HG02981 (cell line): ENCODE results near the gene CDK18.
"Not testable (repeated sequence)": the region's sequence is repeated elsewhere in the genome, so short reads cannot be mapped to it uniquely, and the experiment has no call there.

Experiments
- ATAC-seq: cut with Tn5 transposase; IDR thresholded peaks from one replicate; pipeline ENCODE4 v1.9.1; 2021; ENCODE audit warnings: mild to moderate bottlenecking, moderate library complexity; ENCODE audit not compliant: unreplicated experiment

CDK18 gene

DNA sequence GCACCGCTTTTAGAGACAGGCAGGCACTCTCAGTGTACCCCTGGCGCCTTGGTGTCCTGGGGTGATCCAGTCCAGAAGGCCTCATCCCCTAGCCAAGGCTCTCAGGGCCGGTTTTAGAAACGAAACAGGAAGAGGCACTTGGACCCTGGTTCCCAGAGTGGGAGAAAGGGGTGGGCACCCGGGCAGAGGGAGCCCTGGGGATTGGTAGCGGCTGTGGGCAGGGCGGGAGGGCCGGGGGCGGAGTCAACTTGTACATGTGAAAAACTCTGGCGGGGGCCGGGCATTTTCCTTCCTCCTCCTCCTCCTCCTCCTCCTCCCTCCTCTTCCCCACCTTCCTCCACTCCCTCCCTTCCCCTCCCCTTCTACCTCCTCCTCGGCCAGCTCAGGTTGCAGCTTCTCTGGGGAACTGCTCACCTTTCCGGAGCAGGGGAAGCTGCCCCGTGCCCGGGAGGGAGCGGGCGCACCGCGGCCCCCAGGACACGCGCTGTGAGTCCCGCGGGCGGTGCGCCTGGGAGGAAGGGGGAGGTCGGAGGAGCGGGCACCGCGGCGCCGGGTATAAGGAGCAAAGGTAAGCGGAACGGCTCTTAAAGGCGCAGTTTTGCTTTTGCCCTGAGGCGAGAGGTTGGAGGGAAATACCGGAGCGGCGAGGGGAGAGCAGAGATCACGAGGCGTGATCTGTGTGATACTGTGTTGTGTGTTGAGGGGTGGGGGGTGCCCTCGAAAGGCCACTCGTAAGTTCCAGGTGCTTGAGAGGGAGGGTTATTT, at the start of gene CDK18:
Gene CDK18 (plus strand): TSS at position 359 of the 765 bp plus-strand sequence. CDS start 18,499 bp downstream, outside the sequence.
- no peak for ATAC-seq

DNA sequence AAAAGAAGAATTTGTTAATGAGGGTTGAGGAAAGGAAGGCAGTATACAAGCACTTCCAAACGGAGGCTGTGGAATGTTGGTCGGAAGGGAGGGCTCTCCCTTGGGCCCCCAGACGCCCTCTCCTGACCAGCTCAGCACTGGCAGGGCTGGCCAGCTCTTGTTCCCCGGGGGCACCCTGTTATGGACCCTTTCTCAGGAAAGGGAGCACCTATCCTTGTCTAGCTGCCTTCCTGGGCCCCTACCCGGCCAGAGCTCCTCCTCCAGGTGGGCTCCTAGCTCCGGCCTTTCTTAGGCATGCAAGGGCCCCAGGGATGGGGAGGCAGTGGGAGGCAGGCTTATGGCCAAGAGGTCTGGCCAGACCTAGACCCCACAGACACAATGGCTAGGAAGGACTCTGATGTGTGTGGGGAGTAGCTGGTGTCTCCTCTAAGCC, 49.5 kb upstream of the CDK18 start:
- no peak for ATAC-seq

DNA sequence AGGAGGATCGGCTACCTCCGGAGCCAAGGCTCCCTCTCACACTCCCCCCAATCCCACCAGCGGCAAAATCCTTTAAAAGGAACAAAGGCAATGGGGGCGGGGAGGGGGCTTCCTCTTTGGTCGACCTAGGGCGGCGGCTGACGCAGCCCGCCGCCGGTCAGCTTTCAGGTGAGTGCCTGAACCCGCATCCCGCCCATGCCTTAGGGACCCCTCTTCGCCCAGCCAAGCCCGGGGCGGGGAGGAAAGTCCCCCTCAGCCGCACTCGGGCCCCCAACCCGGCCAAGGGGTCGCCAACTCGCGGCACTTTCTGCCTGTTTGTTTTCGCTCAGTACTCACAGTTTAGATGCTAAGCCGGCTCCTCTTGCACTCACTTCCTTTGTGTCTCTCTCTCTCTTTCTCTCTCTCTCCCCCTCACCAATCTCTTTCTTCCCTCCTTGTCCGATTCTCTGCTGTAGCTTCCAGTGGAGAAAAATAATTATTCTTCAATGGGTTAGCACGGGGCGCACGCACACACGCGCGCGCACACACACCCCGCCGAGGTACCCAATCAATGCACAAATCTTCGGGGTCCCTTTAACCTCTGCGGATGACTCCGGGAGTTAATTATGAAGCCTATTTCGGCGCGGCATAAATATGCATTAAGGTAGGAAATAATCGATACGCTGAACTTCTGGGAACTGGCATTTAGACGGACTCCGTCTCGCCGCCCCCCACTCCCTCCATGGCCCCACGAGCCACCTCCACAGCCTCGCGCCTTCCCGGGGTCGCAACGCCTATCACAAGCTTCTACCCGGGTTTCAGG, 48.7 kb upstream of the CDK18 start, which contains the start of gene BLACAT1:
Gene BLACAT1 (minus strand): TSS at position 465 of the 802 bp plus-strand sequence.
- ATAC-seq = no peak

DNA sequence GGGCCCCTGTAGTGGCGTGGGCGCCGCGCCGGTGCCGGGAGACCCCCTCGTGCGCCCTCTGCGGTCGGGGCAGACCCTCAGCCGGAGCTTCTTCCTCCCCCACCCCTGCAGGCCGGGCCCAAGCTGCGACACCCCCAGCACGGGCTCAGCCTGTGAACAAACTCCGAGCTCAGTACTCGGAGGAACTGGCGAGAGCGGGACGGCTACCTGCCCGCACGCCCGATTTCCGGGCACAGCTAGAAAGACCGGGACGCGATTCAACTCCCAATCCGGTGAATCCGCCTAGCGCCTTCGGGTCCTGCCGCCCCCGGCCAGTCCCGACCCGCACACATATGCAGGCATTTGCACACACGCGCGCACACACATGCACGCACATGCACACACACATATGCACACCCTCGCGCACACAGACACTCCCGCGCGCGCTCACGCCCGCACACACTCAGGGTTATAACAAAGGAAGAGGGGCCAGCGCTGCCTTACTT, 48.0 kb upstream of the CDK18 start:
- ATAC-seq = no peak

DNA sequence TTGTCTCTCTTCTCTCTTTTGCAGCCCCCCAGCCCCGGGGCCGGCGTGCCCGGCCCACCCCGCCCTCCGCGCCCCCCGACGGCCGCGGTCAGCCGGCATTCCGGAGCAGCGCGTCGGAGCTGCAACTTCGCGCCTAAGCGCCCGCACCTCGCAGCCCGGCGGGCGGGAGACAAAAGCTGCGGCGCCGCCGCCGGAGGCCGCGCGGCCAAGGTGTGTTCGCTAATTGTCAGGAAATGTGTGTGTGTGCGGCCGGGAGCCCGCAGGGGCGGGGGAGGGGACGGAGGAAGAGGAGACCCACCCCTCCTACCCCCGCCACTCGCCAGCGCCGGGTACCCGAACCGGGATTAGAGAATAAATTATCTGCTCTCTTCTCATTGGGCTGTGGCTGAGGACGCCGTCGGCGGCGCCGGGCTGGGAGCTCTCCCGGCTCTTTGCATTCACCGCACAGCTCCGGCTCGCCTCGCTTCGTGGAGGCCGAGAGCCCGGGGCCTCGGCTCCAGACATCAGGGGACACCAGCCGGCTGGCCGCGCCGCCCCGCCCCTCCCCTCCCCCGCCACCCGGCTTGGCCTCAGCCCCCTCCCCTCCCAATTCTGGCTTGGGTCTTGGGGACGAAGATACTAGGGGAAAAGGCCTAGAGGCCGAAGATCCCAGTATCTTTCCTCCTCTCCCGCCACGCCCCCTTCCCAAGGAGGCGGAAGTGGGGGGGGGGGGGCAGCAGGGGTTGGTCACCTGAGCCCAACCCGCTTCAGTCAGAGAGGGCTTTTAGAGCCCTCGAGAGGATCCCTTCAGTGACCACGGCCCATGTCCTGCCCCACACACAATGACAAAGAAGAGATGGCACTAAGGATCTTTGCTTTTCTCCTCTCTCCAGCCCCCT, 47.4 kb upstream of the CDK18 start:
- no peak for ATAC-seq

DNA sequence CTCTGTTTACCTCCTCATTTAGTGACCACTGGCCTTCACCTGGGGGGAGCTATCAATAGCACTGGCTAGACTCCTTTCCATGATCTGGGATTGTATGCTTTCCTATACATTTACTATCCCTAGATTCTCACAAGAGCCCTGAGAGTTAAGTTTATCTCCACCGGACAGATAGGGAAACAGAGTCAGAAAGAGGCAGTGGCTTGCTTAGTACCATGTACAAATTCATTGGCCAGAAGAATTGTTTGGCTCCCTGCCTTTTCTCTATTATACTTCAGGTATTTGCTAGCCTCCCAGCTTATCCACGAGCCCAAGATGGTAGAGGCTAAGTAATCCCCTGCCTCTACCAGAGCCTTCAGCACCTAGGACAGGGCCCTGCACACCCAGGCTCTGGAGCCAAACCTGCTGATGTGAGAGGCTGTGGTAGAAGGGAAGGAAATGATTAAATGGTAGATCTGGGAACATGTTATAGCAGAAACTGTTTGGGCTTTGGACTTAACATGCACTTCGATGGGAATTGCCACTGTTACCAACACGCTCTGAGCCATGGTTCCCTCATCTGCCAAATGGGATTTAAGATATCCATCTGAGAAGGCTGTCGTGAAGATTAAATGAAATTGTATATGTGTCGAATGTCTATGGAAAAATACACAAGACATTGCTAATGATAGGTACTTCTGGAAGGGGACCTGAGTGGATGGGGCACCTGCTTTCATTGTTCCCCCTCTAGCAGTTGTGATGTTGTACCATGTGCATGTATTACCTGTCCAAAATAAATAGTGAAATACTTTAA, 45.5 kb upstream of the CDK18 start:
- ATAC-seq = no peak

DNA sequence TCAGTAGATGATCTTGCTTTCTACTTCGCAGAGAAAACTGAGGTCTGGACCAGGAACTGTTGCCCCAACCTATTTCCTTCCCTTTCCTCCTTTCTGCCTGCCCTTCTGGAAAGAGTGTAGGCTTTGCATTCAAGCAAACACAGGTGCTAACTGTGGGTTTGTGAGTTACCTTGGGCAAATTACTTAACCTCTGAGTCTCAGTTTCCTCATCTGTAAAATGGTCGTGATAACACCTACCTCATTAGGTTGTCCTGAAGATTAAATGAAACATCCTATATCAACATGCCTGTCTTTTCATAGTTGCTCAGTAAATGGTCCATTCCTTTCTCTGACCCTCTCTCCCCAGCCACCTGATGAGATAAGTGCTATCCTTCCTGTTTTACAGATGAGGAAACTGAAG, 39.1 kb upstream of the CDK18 start:
- no peak for ATAC-seq

DNA sequence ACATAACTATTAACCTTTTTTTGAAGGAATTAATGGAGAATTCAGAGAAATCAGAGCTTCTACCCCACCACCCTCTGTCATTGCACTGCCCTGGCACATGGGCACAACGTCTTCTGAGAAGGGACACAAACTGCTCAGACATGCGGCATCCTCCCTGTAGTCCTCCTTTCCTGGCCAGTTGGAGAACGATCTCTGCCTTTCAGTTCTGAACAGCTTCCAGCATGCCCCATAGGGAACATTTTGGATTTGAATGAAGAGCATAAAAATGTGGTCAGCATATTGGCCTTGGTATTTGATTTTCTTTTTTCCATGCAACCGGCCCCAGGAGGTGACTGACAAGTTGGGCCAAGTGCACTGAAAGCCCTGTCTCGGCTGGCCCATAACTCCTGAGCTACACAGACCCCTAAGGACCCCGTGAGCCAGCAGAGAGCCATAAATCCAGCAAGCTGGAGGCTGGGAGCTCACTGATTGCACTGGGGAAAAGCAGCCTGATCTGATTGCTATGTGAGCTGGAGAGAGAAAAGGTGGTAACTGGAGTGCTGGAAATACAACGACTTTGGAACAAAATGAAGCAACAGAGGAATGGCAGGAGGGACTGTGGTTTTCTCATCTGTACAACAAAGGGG, 37.8 kb upstream of the CDK18 start:
- no peak for ATAC-seq

DNA sequence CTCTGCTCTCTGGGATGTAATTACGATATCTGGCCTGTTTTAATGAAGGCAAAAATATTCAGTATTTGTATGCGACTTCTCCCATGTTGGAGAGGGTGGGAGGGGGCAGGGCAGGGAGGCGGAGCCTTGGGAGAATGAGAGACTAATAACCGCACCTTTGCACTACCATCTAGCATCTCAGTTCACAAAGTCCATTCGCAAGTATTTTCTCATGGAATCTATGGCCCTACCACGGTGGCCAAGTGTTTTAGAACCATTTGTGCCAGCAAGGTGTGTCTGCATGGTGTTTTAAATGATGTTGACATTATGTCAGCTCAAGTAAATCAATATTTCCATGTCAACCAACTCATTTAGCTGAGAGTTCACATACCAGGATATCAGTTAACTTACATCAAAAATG, 34.3 kb upstream of the CDK18 start:
- ATAC-seq = no peak

DNA sequence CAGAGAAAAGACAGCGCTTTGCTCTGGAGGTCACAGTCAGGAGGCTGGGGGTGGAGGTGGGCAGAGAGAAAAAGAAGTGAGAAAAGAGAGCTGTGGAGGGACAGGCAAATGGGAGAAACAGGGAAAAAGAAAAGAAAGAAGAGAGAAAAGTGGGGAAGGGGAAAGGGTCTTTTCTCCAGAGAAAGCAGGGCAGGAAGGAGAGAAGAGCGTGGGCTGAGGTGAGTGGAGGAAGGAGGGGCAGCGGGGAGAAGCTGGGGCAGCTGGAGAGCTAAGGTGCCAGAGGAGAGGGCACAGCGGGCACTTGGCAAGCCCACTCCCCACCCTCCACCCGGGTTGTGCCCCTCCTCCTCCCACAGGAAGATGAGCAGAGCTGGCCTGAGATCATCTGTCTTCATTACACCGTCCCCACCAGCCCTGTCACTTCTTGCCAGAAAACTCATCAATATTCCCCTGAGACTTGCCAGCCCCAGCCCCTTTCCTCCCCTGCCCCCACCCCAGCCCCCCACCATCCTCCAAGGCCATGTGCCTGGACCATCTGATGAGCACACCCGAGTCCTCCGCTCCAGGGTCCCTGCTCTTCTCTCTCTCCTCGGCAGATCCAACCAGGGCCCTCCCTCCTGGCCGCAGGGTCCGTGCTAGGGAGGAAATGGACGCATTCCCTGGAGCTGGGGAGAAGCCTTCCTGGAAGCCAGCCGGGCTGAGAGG, 31.6 kb upstream of the CDK18 start:
- ATAC-seq = no peak

DNA sequence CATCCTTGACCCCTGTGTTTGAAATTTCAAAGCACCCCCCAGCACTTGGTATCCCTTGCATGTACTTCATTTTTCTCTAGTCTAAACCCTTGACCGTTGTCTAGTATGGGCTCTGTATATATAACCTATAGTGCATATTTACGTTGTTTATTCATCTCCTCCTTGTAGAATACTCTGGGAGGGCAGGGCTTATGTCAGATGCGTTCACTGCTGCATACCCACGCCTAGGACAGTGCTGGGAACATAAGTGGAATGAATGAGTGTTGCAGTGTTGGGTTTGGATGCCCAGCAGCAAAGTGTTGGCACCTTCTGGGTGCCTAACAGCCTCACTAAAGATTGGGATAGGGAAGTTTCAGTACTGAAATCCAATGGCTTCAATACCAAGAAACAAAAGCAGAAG, 31.0 kb upstream of the CDK18 start:
- no peak for ATAC-seq

DNA sequence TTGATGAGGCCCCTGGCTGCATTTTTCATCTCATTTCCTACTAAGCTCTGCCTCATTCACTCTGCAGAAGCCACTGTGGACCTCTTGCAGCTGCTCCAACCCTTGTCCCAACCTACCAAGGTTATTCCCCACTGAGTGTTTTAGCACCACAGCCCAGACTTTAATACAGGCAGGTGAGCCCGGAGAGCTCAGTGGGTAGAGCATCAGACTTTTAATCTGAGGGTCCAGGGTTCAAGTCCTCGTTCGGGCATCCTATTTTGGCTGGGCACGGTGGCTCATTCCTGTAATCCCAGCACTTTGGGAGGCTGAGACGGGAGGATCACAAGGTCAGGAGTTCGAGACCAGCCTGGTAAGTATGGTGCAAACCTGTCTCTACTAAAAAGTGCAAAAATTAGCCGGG, 30.5 kb upstream of the CDK18 start:
- no peak for ATAC-seq

DNA sequence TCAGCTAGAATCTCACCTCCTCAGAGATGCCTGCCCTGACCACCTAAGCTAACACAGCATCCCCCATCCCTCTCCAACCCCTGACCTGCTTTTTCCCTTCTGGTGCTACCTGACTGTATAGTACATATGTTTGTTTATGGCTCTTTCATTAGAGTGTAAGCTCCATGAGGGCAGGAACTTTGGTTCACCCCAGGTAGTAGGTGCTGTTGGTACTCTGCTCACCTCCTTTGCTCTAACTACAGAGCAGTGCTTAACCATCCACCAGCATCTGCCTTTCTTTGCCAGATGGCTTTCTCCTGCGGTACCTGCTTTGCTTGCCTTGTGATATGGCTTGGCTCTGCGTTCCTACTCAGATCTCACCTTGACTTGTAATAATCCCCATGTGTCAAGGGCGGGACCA, 29.9 kb upstream of the CDK18 start:
- no peak for ATAC-seq

DNA sequence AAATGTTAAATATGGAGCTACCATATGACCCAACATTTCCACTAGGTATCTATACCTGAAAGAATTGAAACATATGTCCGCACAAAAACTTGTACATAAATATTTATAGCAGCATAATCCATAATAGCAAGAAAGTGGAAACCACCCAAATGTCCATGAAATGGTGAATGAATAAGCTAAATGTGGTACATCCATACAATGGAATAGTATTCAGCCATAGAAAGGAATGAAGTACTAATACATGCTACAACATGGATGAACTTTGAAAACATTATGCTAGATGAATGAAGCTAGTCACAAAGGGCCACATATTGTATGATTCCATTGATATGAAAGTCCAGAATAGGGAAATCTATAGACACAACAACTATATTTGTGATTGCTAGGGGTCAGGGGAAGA, 28.6 kb upstream of the CDK18 start:
- ATAC-seq = no peak

DNA sequence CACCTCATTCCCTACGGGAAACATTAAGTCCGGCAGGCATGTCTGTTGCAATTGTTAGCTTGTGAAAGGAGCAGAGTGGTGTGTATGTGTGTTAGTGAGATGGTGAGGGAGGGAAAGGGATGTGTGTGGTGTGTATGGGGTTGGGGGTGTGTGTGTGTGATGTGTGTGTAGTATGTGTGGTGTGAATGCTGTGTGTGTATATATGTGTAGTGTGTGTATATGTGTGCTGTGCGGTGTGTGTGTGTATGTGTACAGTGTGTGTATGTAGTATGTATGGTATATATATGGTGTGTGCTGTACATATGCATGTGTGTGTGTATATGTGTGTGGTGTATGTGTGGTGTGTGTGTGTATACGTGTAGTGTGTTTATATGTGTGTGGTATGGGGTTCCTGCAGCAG, 27.8 kb upstream of the CDK18 start:
- ATAC-seq = no peak

DNA sequence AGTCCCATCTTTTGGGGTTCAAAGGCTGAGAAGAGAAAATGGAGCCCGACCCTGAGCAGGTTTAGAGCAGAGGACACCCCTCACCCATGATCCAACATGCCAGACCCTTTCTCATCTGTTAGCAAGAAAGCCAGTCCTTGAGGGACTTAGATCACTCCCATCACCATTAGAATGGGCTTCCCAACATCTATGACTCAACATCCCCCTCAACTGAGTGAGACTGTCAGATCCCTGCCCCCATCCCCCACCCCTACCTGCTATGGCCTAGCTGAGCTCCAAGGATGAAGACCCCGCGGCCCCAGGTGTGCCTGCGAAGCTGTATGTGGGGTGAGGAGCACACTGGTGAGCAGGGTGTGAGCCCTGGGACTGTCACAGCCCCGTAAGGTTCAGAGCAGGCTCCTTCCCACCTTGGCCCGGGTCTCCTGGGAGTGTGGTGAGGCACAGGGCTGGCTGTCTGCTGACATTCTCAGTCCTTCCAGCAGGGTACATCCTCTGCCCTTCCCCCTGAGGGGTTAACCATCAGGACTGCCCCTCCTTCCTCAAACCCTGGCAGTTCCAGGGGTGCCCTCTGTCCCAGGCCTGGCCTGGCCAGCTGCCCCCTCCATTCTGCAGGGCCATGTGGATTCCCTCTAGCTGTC, 27.2 kb upstream of the CDK18 start:
- ATAC-seq = no peak

DNA sequence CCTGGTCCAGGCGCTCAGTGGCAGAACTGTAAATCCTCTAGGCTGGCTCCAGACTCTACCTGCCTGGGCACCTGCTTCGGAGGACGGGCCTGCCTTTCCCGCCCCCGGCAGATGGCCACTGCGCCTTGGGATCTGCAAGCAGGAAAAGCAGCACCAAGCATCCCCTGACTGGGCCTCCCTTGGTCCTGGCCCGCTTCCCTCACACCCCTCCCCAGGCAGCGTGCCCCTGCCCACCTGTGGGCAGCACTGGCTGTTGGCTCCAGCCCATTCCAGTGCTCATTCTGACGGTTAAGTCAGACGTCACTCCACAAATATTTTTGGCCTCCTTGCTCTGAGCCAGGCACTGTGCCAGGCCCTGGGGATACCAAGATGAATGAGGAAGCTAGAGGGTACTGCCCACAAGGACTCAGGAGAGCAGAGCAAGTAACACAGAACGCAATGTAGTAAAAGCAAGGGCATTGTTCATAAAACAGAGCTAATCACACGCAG, 26.7 kb upstream of the CDK18 start:
- ATAC-seq = no peak

DNA sequence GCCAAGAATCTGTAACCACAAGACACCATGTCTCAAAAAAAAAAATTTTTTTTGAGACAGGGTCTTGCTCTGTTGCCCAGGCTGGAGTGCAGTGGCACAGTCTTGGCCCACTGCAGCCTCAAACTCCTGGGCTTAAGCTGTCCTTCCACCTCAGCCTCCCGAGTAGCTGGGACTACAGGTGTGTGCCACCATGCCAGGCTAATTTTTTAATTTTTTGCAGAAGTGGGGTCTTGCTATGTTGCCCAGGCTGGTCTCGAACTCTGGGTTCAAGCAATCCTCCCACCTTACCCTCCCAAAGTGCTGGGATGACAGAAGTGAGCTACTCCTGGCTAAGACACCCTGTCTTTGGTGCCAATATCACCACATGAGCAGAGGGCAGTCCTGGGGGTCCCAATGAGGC, 25.5 kb upstream of the CDK18 start:
- ATAC-seq = not testable (repeated sequence)
